RWPE1 (cell line): Measurements from ENCODE around the gene TFCP2.

Experiments
- CTCF ChIA-PET: fragments of 350-600 bp; sonication (Branson Sonifier 250); formaldehyde crosslinking; extraction: SDS; loops from one replicate; lab custom pipeline; 2021; lab: Yijun Ruan, JAX
- POLR2A ChIA-PET: fragments of 400-600 bp; formaldehyde crosslinking; extraction: SDS; loops from one replicate; lab custom pipeline; 2020; ENCODE audit warnings: antibody characterized with exemption; ENCODE audit not compliant: low non-redundant PET; lab: Yijun Ruan, JAX
- DNase-seq: peaks from one replicate; pipeline ENCODE4 v3.0.0; 2012; ENCODE audit warnings: low spot score
- H3K27ac ChIP-seq: fragments of 450-650 bp; 2 replicates; pipeline ENCODE4 v1.5.1; 2017
- TF ChIP-seq, protein P1 (sequence below): fragments of 450-650 bp; conservative IDR thresholded peaks from 2 replicates; pipeline ENCODE4 v1.5.1; 2017; ENCODE audit warnings: low read depth, mild to moderate bottlenecking

Gene TFCP2

GRCh38 chr12:51190820-51191219, 17.9 kb upstream of the TFCP2 start:
- DNase-seq = no peak
- no peak overlapping the region for H3K27ac ChIP-seq
- ChIA-PET POLR2A (interaction anchor here (0.6 kb wide), 1 partner anchor 26 kb away, joined by 3 read pairs; no protein-coding TSS in a partner anchor), CTCF (no interaction called here)
- TF ChIP-seq, protein P1, sequence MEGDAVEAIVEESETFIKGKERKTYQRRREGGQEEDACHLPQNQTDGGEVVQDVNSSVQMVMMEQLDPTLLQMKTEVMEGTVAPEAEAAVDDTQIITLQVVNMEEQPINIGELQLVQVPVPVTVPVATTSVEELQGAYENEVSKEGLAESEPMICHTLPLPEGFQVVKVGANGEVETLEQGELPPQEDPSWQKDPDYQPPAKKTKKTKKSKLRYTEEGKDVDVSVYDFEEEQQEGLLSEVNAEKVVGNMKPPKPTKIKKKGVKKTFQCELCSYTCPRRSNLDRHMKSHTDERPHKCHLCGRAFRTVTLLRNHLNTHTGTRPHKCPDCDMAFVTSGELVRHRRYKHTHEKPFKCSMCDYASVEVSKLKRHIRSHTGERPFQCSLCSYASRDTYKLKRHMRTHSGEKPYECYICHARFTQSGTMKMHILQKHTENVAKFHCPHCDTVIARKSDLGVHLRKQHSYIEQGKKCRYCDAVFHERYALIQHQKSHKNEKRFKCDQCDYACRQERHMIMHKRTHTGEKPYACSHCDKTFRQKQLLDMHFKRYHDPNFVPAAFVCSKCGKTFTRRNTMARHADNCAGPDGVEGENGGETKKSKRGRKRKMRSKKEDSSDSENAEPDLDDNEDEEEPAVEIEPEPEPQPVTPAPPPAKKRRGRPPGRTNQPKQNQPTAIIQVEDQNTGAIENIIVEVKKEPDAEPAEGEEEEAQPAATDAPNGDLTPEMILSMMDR = no peak

DNA sequence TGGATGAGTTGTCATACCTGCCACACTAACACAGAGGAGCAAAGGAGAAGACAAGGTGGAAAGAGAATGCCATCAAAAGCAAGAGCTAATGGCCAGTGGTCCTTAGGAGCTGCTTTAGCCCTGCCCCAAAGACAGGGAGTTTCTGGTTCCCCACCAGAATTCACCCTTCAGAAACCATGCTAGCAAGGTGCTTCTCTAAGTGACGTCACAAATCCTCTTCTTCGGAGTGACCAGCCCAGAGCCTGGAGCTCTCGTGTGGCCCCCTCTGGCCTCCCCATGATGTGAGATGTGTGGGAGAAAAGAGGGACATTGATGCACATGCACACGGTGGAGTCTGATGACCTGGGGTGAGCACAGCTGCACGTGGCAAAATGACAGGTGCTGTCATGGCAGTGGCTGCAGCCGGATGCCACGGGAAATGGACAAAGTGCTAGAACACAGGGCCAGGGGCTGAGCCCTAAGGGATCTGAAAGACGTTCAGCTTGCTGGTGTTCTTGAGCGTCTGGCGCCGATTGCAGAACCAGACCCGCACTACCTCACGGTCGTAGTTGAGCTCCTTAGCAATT, 16.9 kb upstream of the TFCP2 start:
- no peak for DNase-seq
- TF ChIP-seq, protein P1 = no peak
- CTCF ChIA-PET = interaction anchor here (0.5 to 1.2 kb wide), 2 partner anchors 151 to 758 kb away, joined by 3 read pairs; no protein-coding TSS in a partner anchor
- POLR2A ChIA-PET = interaction anchor here (0.6 kb wide), 1 partner anchor 25 kb away, joined by 3 read pairs; no protein-coding TSS in a partner anchor
- H3K27ac ChIP-seq = no peak overlapping the region

- CTCF ChIA-PET = interaction anchor here (0.7 kb wide), 1 partner anchor 87 kb away, joined by 3 read pairs; no protein-coding TSS in a partner anchor
- TF ChIP-seq, protein P1 = no peak
- POLR2A ChIA-PET = no interaction called here
- DNase-seq = no peak
- no peak overlapping the region for H3K27ac ChIP-seq
These were observed 15.6 kb upstream of the TFCP2 start for GRCh38 chr12:51188359-51189051.

DNA sequence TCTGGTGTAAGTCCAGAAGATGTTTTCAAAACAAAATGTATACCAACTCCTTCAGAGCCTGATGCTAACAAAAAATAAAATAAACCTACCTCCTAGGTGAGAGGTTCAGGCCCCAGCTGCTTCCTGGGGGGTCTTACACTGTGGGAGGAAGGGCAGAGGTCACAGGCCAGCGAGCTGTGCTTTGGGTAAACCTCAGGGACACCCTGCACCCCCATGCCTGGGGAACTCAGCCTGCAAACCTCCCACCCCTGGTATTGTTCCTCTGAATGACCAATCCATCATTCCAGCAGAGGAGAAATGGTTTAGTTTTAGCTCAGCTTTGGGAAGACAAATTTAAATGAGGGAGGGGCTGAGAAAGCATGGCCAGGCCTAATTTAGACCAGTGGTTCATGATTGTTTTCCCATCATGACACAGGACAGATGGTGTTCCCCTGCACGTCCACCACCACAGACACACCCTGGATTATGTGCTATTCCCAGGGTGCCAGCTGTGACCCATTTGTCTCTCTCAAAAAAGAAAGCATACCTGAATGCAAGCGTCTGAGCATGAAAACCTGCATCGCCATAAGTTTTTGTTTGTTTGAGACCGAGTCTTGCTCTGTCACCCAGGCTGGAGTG, 14.5 kb upstream of the TFCP2 start:
- no peak overlapping the region for H3K27ac ChIP-seq
- POLR2A ChIA-PET = no interaction called here

DNA sequence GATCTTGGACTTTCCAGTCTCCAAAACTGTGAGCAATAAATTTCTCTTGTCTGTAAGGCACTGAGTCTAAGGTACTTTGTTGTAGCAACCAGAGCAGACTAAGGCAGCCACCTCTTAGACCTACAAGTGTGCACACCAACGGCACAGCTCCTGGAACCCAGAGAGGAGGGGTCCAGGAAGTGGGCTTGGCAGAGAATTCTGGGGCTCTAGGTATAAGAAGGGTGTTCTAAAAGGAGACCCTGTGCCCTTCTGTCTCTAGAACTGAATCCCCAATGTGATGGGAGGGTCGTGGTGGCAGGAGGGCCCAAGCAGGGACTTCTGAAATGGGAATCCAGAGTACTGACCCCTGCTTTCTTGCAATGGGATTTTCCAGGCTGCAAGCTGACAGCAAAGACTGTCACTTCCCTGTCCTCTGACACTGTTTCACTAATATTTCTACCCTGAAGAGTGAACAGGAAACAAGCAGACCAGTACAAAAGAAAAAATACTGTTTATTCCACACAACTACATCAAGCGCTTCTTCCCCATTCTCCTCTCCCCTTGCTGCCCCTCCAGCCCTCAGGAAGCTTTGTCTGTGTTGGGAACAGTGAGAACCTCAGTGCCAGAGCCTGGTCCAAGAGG, 13.6 kb upstream of the TFCP2 start:
- CTCF ChIA-PET = no interaction called here
- POLR2A ChIA-PET = no interaction called here
- TF ChIP-seq, protein P1 = no peak
- H3K27ac ChIP-seq = no peak overlapping the region
- DNase-seq = no peak

More for the DNA sequence above, 14.5 kb upstream of the TFCP2 start:
- DNase-seq = no peak
- CTCF ChIA-PET = interaction anchor here (0.7 kb wide), 1 partner anchor 1604 kb away, joined by 3 read pairs; no protein-coding TSS in a partner anchor
- TF ChIP-seq, protein P1 = no peak

DNA sequence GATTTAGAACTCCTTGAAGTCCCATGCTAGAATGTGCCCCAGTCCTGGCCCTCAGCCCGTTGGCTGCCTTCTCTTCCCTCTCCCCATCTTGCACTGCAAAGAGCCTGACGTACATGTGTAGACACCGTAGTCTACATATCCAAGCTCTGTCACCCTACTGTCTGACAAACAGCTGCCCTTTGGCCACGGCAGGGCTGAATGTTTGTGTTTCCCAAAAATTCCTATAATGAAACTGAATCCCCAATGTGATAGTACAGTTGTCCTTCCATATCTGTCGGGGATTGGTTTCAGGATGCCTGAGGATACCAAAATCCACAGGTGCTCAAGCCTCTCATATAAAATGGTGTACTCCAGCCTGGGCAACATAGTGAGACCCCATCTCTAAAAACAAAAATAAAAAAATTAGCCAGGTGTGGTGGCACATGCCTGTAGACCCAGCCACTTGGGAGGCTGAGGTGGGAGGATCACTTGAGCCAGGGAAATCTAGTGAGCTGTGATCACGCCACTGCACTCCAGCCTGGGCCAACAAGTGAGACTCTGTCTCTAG, 12.3 kb upstream of the TFCP2 start:
- H3K27ac ChIP-seq = no peak overlapping the region
- ChIA-PET CTCF (no interaction called here), POLR2A (no interaction called here)
- TF ChIP-seq, protein P1 = no peak
- no peak for DNase-seq
